K562 (cell line): ENCODE data around the gene GCH1. TPM values are rescaled to one million over a fixed set of nuclear protein-coding genes. Genes with fewer than 3 reads are reported as not detected.

ENCODE experiments used
- ATAC-seq: fragments of 200-7000 bp; cut with Tn5 transposase; 3 replicates; pipeline ENCODE4 v1.9.1; 2020; ENCODE audit warnings: moderate library complexity
- BruUV-seq: library from RNA; stranded (reverse); fragments of 400-500 nt; replicated peaks from 2 replicates; lab custom pipeline; 2021; lab: Mats Ljungman, UMichigan
- CTCF ChIA-PET: fragments of 300-600 bp; formaldehyde crosslinking; extraction: SDS; loops from one replicate; lab custom pipeline; 2021; ENCODE audit warnings: low intra/inter-chr PET ratio; lab: Yijun Ruan, JAX
- POLR2A ChIA-PET: fragments of 300-600, 350-650 bp; sonication (Branson Sonifier 250); formaldehyde crosslinking; extraction: SDS; loops from one replicate; lab custom pipeline; 2021; ENCODE audit warnings: antibody characterized with exemption, inconsistent platforms; lab: Yijun Ruan, JAX
- DNase-seq, 4 experiments: peaks; one replicate each; pipeline versions ENCODE4 v3.0.0 to v3.0.0-alpha.2; 2011 to 2018; ENCODE audit warnings: low spot score in 3 of 4, mixed read lengths in 3 of 4; ENCODE audit errors: extremely low read depth in 1 of 4
- FAIRE-seq: peaks from 2 replicates; lab custom pipeline; 2011; peaks lifted over from hg19 to GRCh38; lab: Jason Lieb, UNC
- H2AFZ ChIP-seq: 2 replicates; pipeline ENCODE4 v1.6.0; 2011; ENCODE audit warnings: low read depth, low read length, control low read depth, inconsistent platforms
- H3K27ac ChIP-seq: fragments of 200-600 bp; 3 replicates; pipeline ENCODE4 v1.8.0; 2011; ENCODE audit warnings: low read depth, mild to moderate bottlenecking, control low read depth, inconsistent platforms, low read length, moderate library complexity, mixed read lengths; ENCODE audit errors: extremely low read depth
- H3K27me3 ChIP-seq, 2 experiments: fragments of 300-600 bp in 1 of 2; 2 replicates in 1 of 2; 3 replicates in 1 of 2; pipeline versions ENCODE4 v1.6.0 to v1.8.0; 2011; ENCODE audit warnings: inconsistent platforms in 2 of 2, low read length in 2 of 2, mild to moderate bottlenecking in 1 of 2, mixed read lengths in 1 of 2, moderate library complexity in 1 of 2; ENCODE audit not compliant: control insufficient read depth in 2 of 2, insufficient read depth in 2 of 2
- H3K36me3 ChIP-seq: fragments of 300-600 bp; 3 replicates; pipeline ENCODE4 v1.8.0; 2011; ENCODE audit warnings: mild to moderate bottlenecking, low read length, inconsistent platforms; ENCODE audit not compliant: control insufficient read depth, insufficient read depth
- H3K4me1 ChIP-seq, 2 experiments: fragments of 200-600 bp in 1 of 2; replicated peaks in 1 of 2; 2 replicates in 1 of 2; 3 replicates in 1 of 2; pipeline versions ENCODE4 v1.5.1 to v1.8.0; 2011; ENCODE audit warnings: inconsistent platforms in 2 of 2, low read length in 2 of 2, mild to moderate bottlenecking in 1 of 2, mixed read lengths in 1 of 2, moderate library complexity in 1 of 2; ENCODE audit not compliant: control insufficient read depth in 2 of 2, insufficient read depth in 2 of 2
- H3K4me2 ChIP-seq: 2 replicates; pipeline ENCODE4 v1.6.1; 2011; ENCODE audit warnings: low read length, control low read depth, inconsistent platforms, mixed read lengths; ENCODE audit not compliant: insufficient read depth
- H3K4me3 ChIP-seq: fragments of 200-600 bp; sonication (generic), shearing (Covaris generic); 2 replicates; pipeline ENCODE4 v1.5.1; 2016; ENCODE audit warnings: control low read depth, inconsistent platforms
- H3K79me2 ChIP-seq: fragments of 200-600 bp; 3 replicates; pipeline ENCODE4 v1.8.0; 2011; ENCODE audit warnings: low read length, inconsistent platforms; ENCODE audit not compliant: control insufficient read depth, insufficient read depth
- H3K9ac ChIP-seq, 2 experiments: 2 replicates each; pipeline versions ENCODE4 v1.6.0 to v1.6.1; 2011; ENCODE audit warnings: low read depth in 2 of 2, low read length in 2 of 2, control low read depth in 1 of 2, inconsistent platforms in 1 of 2, mild to moderate bottlenecking in 1 of 2, mixed read lengths in 1 of 2; ENCODE audit not compliant: insufficient read depth in 1 of 2
- H3K9me1 ChIP-seq: one replicate; pipeline ENCODE4 v1.6.0; 2011; ENCODE audit warnings: inconsistent platforms, mild to moderate bottlenecking, low read length, moderate library complexity; ENCODE audit not compliant: control insufficient read depth, insufficient read depth
- H3K9me3 ChIP-seq: replicated peaks from 2 replicates; pipeline ENCODE4 v1.5.1; 2011; ENCODE audit warnings: low read depth, low read length, inconsistent platforms; ENCODE audit not compliant: control insufficient read depth, insufficient read depth
- H4K20me1 ChIP-seq: replicated peaks from 2 replicates; pipeline ENCODE4 v1.6.1; 2011; ENCODE audit warnings: low read length, inconsistent platforms, mixed read lengths; ENCODE audit not compliant: control insufficient read depth, insufficient read depth
- C11orf30 ChIP-seq: fragments of 450-650 bp; IDR thresholded peaks from 2 replicates; pipeline ENCODE4 v1.6.1; 2016; ENCODE audit warnings: low read depth, mild to moderate bottlenecking
- CHCHD3 ChIP-seq: fragments of 250-450 bp; sonication (Bioruptor Pico); IDR thresholded peaks from 2 replicates; pipeline ENCODE4 v2.1.2; 2022; ENCODE audit warnings: mild to moderate bottlenecking
- ELF4 ChIP-seq: fragments of 450-650 bp; formaldehyde crosslinking; IDR thresholded peaks from 2 replicates; pipeline ENCODE4 v1.4.0; 2022; ENCODE audit warnings: missing genetic modification characterization
- FOXK1 ChIP-seq: sonication (generic); formaldehyde crosslinking; IDR thresholded peaks from 2 replicates; pipeline ENCODE4 v1.8.0; 2022; ENCODE audit warnings: missing genetic modification reagents, mild to moderate bottlenecking, borderline replicate concordance
- IRF1 ChIP-seq: sonication (generic); formaldehyde crosslinking; IDR thresholded peaks from 2 replicates; pipeline ENCODE4 v1.8.0; 2022; ENCODE audit warnings: missing genetic modification reagents, mild to moderate bottlenecking, borderline replicate concordance
- MEIS2 ChIP-seq: fragments of 450-650 bp; IDR thresholded peaks from 2 replicates; pipeline ENCODE4 v1.6.1; 2014; ENCODE audit warnings: mild to moderate bottlenecking; ENCODE audit not compliant: partially characterized antibody
- NCOA4 ChIP-seq: fragments of 450-650 bp; IDR thresholded peaks from 2 replicates; pipeline ENCODE4 v1.6.1; 2018; ENCODE audit warnings: mild to moderate bottlenecking; ENCODE audit not compliant: partially characterized antibody
- TBP ChIP-seq: optimal IDR thresholded peaks from 2 replicates; pipeline ENCODE3; 2011; ENCODE audit warnings: low read depth, low read length, improper control_type of control experiment
- ZNF263 ChIP-seq: sonication (generic); formaldehyde crosslinking; IDR thresholded peaks from 2 replicates; pipeline ENCODE4 v1.8.0; 2022; ENCODE audit warnings: mild to moderate bottlenecking, missing genetic modification reagents, borderline replicate concordance
- ZNF316 ChIP-seq: fragments of 450-650 bp; IDR thresholded peaks from 2 replicates; pipeline ENCODE4 v1.6.1; 2016
- WGBS: fragments of 100-300 bp; shearing (Covaris generic); methylation state at CpG from one replicate; pipeline ENCODE4 v1.1.6; 2016; ENCODE audit warnings: low coverage, mixed read lengths; ENCODE audit not compliant: insufficient coverage; ENCODE audit errors: missing lambda C conversion rate; 5-methylcytosine and 5-hydroxymethylcytosine counted together
- in situ Hi-C: fragments of 300-500 bp; cut with MboI; formaldehyde crosslinking; loops from 4 replicates; pipeline ENCODE4 v1.15.0; 2018; ENCODE audit warnings: inconsistent platforms, mixed read lengths
- intact Hi-C: fragments of 100-400 bp; cut with micrococcal nuclease; formaldehyde crosslinking; loops from 2 replicates; pipeline ENCODE4 v1.14.2; 2022
- polyA plus RNA-seq, 8 experiments: library from polyadenylated mRNA; depleted of rRNA in 4 of 8; stranded (reverse) in 5 of 8; unstranded in 3 of 8; fragments of >200 nt; fragmentation: Nextera tagmentation in 2 of 8; fragmentation: Illumina TruSeq in 1 of 8; extraction: Ambion mirVana in 2 of 8; extraction: Trizol in 1 of 8; gene quantifications; 2 replicates each; pipeline versions ENCODE4 v1.2.1 to v1.2.3, GENCODE V29; 2011 to 2014; ENCODE audit warnings: inconsistent platforms in 1 of 8, missing spikeins in 1 of 8
- total RNA-seq, 7 experiments: library from RNA; depleted of rRNA in 6 of 7; stranded (reverse); fragments of >200 nt in 6 of 7; fragmentation: Illumina TruSeq in 2 of 7; extraction: Trizol in 2 of 7; gene quantifications; 2 replicates each; pipeline versions ENCODE4 v1.2.1 to v1.2.3, GENCODE V29; 2011 to 2021; ENCODE audit warnings: low replicate concordance in 1 of 7

GCH1 gene
- total and polyA plus RNA-seq, 9 of the 15 experiments (the other 6 are each of a cell fraction or from before 2014, with no cell fraction given): 3.9 to 13.1 (median 6.5) TPM

GRCh38 chr14:54933006-54933405 is 30.4 kb upstream of the GCH1 start:
- FAIRE-seq (no peak), DNase-seq (no peak), ATAC-seq (no peak)
- H3K27me3 ChIP-seq: no peaks in the 10 kb centered on the region
- H2AFZ ChIP-seq: no peak overlapping the region
- H3K36me3 ChIP-seq: peaks cover 5% of the 10 kb centered on the region; the same call in 1 of the 3 replicates
- in situ Hi-C loops (no loop called here), intact Hi-C loops (no loop called here)
- 53% methylated on average over 1 of the region's 1 CpG for WGBS
- H3K4me2 ChIP-seq: no peak overlapping the region
- ChIA-PET CTCF (no interaction called here), POLR2A (interaction anchor here (0.7 kb wide), 1 partner anchor 15 kb away, joined by 4 read pairs; no protein-coding TSS in a partner anchor)
- no peak overlapping the region for H3K4me3 ChIP-seq
- BruUV-seq: no TSS peak
- TF ChIP-seq IRF1 (CRISPR knock-in tag) (no peak), C11orf30 (0 out of 2 replicates have a peak, but pooled peaks have one; percentile 17), ZNF316 (peak; percentile 38; the same call in 1 of the 2 replicates)
- no peaks in the 10 kb centered on the region for H3K9me3 ChIP-seq
- H3K4me1 ChIP-seq: no peaks in the 10 kb centered on the region
- no peak overlapping the region for H3K9ac ChIP-seq
- H4K20me1 ChIP-seq: no peaks in the 10 kb centered on the region
- H3K9me1 ChIP-seq: no peaks in the 10 kb centered on the region
- no peak overlapping the region for H3K27ac ChIP-seq
- no peaks in the 10 kb centered on the region for H3K79me2 ChIP-seq

- Histone ChIP-seq H2AFZ (no peak overlapping the region), H3K9ac (no peak overlapping the region), H3K36me3 (no peaks in the 10 kb centered on the region), H3K27me3 (no peaks in the 10 kb centered on the region), H3K4me3 (no peak overlapping the region), H3K4me2 (no peak overlapping the region), H3K9me3 (no peaks in the 10 kb centered on the region)
- WGBS: 81% methylated on average over 3 of the region's 3 CpGs
- intact Hi-C loops (no loop called here), in situ Hi-C loops (no loop called here)
- POLR2A ChIA-PET: interaction anchor here (1.0 kb wide), 2 partner anchors 28 to 112 kb away, joined by 3 read pairs; no protein-coding TSS in a partner anchor
- DNase-seq (no peak), FAIRE-seq (no peak)
- BruUV-seq: no TSS peak
- no peak for TF ChIP-seq TBP
- no peak for TF ChIP-seq FOXK1 (CRISPR knock-in tag)
- TF ChIP-seq CHCHD3 (CRISPR knock-in tag): no peak
- TF ChIP-seq ELF4 (CRISPR knock-in tag): no peak
- TF ChIP-seq NCOA4: no peak
- no peak for TF ChIP-seq MEIS2
- TF ChIP-seq ZNF263 (CRISPR knock-in tag): no peak
- TF ChIP-seq, all 486 proteins: peak for 0
- no peaks in the 10 kb centered on the region for H4K20me1 ChIP-seq
- H3K79me2 ChIP-seq: no peaks in the 10 kb centered on the region
- H3K9me1 ChIP-seq: no peaks in the 10 kb centered on the region
- ATAC-seq: no peak
- CTCF ChIA-PET: no interaction called here
- no peak overlapping the region for H3K27ac ChIP-seq
- H3K4me1 ChIP-seq: no peaks in the 10 kb centered on the region
Measured at GRCh38 chr14:54931598-54932340, 29.1 kb upstream of the GCH1 start.
